Left ventricle myocardium inferior (tissue), 1 donor: ENCODE data around the gene SLC25A29. TPM values are rescaled to one million over a fixed set of nuclear protein-coding genes. Genes with fewer than 3 reads are reported as not detected.

Experiments
- DNase-seq: peaks from one replicate; pipeline ENCODE4 v3.0.0-alpha.2; 2020
- H3K27ac ChIP-seq: fragments of 200-600 bp; replicated peaks from 2 replicates; pipeline ENCODE4 v1.8.0; 2021
- H3K27me3 ChIP-seq: fragments of 200-600 bp; 2 replicates; pipeline ENCODE4 v1.8.0; 2021; ENCODE audit warnings: low read depth
- H3K36me3 ChIP-seq: fragments of 200-600 bp; 2 replicates; pipeline ENCODE4 v1.8.0; 2021
- H3K4me1 ChIP-seq: fragments of 200-600 bp; 2 replicates; pipeline ENCODE4 v1.8.0; 2021
- H3K4me3 ChIP-seq: fragments of 200-600 bp; 2 replicates; pipeline ENCODE4 v1.8.0; 2021; ENCODE audit warnings: mild to moderate bottlenecking, moderate library complexity
- H3K9me3 ChIP-seq: fragments of 200-600 bp; replicated peaks from 2 replicates; pipeline ENCODE4 v1.8.0; 2021
- intact Hi-C: fragments of 100-400 bp; cut with micrococcal nuclease; formaldehyde crosslinking; loops from one replicate; pipeline ENCODE4 v1.11.0; 2022
- total RNA-seq: library from RNA; stranded (reverse); fragmentation: NEBNext Ultra II Directional; extraction: Animal tissue kit (Norgen Biotek cat#: 25700); gene quantifications from one replicate; pipeline ENCODE4 v1.2.1, GENCODE V29; 2021
- TF ChIP-seq, protein P1 (sequence below): fragments of 200-600 bp; IDR thresholded peaks from 2 replicates; pipeline ENCODE4 v1.8.0; 2021; ENCODE audit warnings: antibody characterized with exemption, mild to moderate bottlenecking, borderline replicate concordance
- donor health status: DM: no; HTN: yes; CAD: no; lungs with severe emphysema.

SLC25A29 gene
- total RNA-seq, 1 donor from 2014 or later, result 24.5 TPM

GRCh38 chr14:100279563-100279962, 26.7 kb downstream of the SLC25A29 start:
- TF ChIP-seq, protein P1, sequence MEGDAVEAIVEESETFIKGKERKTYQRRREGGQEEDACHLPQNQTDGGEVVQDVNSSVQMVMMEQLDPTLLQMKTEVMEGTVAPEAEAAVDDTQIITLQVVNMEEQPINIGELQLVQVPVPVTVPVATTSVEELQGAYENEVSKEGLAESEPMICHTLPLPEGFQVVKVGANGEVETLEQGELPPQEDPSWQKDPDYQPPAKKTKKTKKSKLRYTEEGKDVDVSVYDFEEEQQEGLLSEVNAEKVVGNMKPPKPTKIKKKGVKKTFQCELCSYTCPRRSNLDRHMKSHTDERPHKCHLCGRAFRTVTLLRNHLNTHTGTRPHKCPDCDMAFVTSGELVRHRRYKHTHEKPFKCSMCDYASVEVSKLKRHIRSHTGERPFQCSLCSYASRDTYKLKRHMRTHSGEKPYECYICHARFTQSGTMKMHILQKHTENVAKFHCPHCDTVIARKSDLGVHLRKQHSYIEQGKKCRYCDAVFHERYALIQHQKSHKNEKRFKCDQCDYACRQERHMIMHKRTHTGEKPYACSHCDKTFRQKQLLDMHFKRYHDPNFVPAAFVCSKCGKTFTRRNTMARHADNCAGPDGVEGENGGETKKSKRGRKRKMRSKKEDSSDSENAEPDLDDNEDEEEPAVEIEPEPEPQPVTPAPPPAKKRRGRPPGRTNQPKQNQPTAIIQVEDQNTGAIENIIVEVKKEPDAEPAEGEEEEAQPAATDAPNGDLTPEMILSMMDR, result no peak
- no peaks in the 10 kb centered on the region for H3K27me3 ChIP-seq
- no peak for DNase-seq
- peaks cover 59% of the 10 kb centered on the region for H3K4me1 ChIP-seq
- intact Hi-C loops, result no loop called here
- peaks cover 11% of the 10 kb centered on the region for H3K36me3 ChIP-seq
- H3K9me3 ChIP-seq, result no peaks in the 10 kb centered on the region
- no peak overlapping the region for H3K27ac ChIP-seq
- H3K4me3 ChIP-seq, result no peak overlapping the region

GRCh38 chr14:100279133-100279532, 27.1 kb downstream of the SLC25A29 start:
- H3K4me1 ChIP-seq, result peaks cover 60% of the 10 kb centered on the region
- no peaks in the 10 kb centered on the region for H3K9me3 ChIP-seq
- intact Hi-C loops, result no loop called here
- DNase-seq, result no peak
- peaks cover 11% of the 10 kb centered on the region for H3K36me3 ChIP-seq
- H3K27me3 ChIP-seq, result no peaks in the 10 kb centered on the region
- H3K27ac ChIP-seq, result no peak overlapping the region
- TF ChIP-seq, protein P1, result no peak
- H3K4me3 ChIP-seq, result no peak overlapping the region

DNA sequence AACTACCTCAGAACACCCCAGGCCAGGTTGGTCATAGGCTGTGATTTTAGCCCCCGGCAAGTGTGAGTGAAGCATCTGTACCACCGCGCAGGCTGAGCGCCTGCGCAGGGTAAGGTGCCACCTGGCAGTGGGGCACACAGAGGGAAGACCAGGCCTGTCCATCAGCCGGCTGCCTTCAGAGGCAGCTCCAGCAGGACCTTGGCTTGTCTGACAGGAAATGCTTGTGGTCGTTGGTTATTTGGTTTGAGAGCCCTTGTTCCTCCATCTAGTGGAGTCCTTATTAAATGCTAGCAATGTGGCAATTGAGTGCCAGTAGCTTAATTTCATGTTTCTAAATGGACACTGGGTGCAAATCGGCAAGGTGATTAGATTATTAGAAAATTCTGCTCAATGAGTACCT, 27.5 kb downstream of the SLC25A29 start:
- no peak for DNase-seq
- H3K4me1 ChIP-seq, result peaks cover 60% of the 10 kb centered on the region
- H3K9me3 ChIP-seq, result no peaks in the 10 kb centered on the region
- TF ChIP-seq, protein P1, result no peak
- H3K4me3 ChIP-seq, result no peak overlapping the region
- no peaks in the 10 kb centered on the region for H3K27me3 ChIP-seq
- intact Hi-C loops, result no loop called here
- H3K36me3 ChIP-seq, result peaks cover 11% of the 10 kb centered on the region
- no peak overlapping the region for H3K27ac ChIP-seq

GRCh38 chr14:100275214-100275613, 31.0 kb downstream of the SLC25A29 start:
- no peaks in the 10 kb centered on the region for H3K27me3 ChIP-seq
- H3K4me3 ChIP-seq, result no peak overlapping the region
- TF ChIP-seq, protein P1, result no peak
- H3K4me1 ChIP-seq, result peaks cover 57% of the 10 kb centered on the region
- no peak for DNase-seq
- peaks cover 11% of the 10 kb centered on the region for H3K36me3 ChIP-seq
- no peaks in the 10 kb centered on the region for H3K9me3 ChIP-seq
- intact Hi-C loops, result no loop called here
- H3K27ac ChIP-seq, result no peak overlapping the region

GRCh38 chr14:100274250-100274649, 32.0 kb downstream of the SLC25A29 start:
- TF ChIP-seq, protein P1, result no peak
- no peak overlapping the region for H3K27ac ChIP-seq
- peaks cover 53% of the 10 kb centered on the region for H3K4me1 ChIP-seq
- peaks cover 11% of the 10 kb centered on the region for H3K36me3 ChIP-seq
- no peaks in the 10 kb centered on the region for H3K9me3 ChIP-seq
- DNase-seq, result no peak
- intact Hi-C loops, result no loop called here
- H3K27me3 ChIP-seq, result no peaks in the 10 kb centered on the region
- H3K4me3 ChIP-seq, result no peak overlapping the region
